A549 treated with AZD9567 at 1 μM for 4 hours (cell line): ENCODE data around the gene TM4SF5. TPM values are rescaled to one million over a fixed set of nuclear protein-coding genes. Genes with fewer than 3 reads are reported as not detected.

ENCODE experiments used
- total RNA-seq: library from RNA; stranded (reverse); fragments of 200-300 nt; extraction: Qiagen RNA extraction; gene quantifications from 5 replicates; pipeline ENCODE4 v1.2.3, GENCODE V29; 2022; ENCODE audit not compliant: insufficient read depth

Gene TM4SF5, protein sequence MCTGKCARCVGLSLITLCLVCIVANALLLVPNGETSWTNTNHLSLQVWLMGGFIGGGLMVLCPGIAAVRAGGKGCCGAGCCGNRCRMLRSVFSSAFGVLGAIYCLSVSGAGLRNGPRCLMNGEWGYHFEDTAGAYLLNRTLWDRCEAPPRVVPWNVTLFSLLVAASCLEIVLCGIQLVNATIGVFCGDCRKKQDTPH
- 0.58 to 0.88 TPM (median 0.65 TPM) in 4 of 5 replicates, not detected in the other for total RNA-seq

DNA sequence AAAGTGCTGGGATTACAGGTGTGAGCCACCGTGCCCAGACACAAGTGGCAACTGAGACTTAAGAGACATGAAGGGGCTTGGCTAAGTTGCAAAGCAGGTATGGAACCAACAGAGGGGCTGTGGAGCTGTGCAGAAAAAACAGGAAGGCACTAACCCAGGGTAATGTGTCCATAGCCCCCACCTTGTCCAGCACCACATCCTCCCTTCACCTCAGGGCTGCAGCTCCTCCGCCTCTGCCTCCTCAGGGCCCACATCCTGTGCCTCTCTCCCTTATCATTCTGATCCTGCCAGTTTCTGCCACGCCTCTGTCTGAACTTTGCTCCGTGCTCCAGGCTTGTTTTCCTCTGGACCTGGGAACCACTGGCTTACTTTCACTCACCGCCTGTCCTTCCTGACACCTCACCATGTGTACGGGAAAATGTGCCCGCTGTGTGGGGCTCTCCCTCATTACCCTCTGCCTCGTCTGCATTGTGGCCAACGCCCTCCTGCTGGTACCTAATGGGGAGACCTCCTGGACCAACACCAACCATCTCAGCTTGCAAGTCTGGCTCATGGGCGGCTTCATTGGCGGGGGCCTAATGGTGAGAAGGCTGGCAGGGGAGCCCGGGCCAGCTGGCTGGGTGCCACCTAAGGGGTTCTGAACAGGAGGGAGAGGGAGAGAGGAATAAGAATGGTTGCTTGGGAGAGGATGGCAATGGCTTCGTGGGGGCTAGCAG lies at the start of gene TM4SF5:
TM4SF5 (plus strand) TSS at position 368 of the 716 bp plus-strand sequence; CDS start at position 405, 37 bp downstream.

DNA sequence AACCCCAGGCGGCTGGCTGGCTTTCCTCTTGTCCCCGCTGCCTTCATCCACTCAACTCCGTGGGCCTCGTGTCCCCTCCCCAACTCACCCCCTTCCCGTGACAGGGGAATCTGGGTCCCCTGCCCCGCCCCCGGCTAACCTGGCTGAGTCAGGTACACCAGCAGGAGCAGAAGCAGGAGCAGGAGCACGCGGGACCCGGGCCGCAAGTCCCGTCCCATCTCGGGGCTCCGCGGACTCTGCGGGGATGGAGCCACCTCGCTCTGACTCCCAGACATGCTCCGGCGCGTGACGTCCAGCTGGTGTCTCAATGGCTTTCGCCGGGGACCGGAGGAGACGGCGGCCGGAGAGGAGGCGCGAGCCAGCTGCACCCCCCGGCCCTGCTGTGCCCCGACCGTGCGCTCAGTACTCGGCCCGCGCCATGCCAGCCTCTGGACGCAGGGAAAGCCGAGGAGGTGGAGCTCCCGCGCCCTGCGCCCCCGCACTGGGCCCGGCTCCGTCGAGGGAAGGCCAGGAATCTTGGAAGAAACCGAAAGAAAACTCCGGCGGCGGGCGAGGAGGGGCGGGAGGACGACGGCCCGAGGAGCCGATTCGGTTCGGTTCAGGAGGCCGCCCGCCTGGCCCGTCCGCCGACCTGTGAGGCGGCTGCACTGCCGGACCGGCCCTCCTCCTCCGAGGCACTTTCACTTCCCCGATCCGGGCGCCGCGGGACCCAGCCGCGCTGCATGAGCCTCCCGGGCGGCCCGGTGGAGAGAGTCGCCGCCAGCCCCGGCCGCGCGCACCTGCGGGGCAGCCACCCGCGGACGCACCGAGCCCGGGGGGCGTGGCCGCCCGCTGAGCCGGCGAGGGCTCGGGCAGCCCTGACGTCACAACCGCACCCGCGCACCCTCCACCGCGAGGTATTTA lies 32.3 kb upstream of the TM4SF5 start, which contains the start of the genes CXCL16 and ZMYND15:
CXCL16 (minus strand) TSS at position 807 of the 903 bp plus-strand sequence; CDS start at position 218, 589 bp downstream.
ZMYND15 (plus strand) TSS at position 712 of the 903 bp plus-strand sequence. CDS start 716 bp downstream, outside the sequence.

DNA sequence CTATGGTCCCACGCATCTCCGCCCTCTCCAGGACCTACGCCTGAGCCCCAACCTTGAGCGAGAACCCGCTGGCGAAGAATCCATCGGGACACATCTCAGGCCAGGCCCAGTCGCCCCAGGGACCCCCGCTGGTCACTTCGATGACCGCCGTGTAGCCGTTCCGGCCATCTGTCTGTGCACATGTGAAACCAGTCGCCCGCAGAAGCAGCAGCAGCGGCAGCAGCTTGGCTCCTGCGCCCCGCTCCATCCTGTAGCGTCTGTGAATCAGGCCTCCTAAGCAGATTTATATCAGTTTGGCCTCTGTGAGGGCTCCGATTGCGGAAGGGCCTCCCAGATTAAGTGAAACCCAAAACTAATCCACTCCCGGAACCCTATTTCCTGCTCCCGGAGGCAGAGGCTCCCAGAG lies 14.4 kb downstream of the TM4SF5 start, which contains the start of gene VMO1:
VMO1 (minus strand) TSS at position 259 of the 406 bp plus-strand sequence; CDS start at position 247, 12 bp downstream.

DNA sequence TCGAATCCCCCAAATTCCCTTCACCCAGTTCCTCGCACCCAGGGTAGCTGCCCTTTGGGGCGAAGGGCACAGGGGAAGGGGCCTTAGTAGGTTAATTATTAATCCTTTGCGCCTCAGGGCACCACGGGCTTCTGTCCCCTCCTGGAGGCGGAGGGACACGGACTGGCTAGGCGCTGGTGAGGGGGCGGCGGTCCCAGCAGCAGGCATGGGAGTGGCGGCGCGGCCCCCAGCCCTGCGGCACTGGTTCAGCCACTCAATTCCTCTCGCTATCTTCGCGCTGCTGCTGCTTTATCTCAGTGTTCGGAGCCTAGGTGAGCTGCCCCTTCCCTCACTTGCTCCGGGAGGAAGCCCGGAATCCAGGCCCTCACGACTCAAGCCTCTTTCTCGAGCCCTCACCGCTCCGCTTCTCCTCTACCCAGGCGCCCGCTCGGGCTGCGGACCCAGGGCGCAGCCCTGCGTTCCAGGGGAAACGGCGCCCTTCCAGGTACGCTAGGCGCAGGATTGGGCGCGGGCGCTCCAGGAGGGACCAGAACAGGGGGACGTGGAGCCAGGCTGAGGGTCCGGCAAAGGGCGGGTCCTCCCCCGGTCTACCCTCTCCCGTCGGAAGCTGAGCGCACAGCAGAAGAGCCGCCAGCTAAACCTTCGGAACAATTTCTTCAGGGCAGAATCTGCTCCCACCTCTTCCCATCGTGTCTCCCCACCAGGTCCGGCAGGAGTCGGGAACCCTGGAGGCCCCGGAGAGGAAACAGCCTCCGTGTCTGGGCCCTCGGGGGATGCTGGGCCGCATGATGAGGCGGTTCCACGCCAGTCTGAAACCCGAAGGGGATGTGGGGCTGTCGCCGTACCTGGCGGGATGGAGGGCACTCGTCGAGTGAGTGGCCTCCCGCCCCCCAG lies 17.4 kb downstream of the TM4SF5 start, which contains the start of gene GLTPD2:
GLTPD2 (plus strand) TSS at position 158 of the 894 bp plus-strand sequence; CDS start at position 206, 48 bp downstream.

DNA sequence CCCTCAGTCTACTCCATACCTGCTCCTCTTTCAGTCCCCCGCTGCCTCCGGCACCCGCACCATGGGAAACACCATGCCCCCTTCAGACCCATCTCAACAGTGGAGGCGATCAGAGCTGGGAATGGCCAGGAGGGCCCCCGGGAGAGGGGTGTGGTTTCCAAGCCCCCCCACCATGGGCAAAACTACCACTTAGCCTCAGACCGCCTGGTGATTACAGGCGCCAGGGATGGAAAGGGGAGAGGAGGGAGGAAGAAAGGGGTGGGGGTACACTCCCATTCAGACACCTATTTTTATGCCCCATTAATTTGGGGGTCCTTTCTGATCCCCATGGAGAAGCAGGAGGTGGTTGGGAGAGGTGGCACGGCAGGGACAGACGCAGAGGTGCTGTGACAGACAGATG lies 30.5 kb downstream of the TM4SF5 start, which contains the start of gene C17orf114:
C17orf114 (minus strand) TSS at position 101 of the 400 bp plus-strand sequence.

DNA sequence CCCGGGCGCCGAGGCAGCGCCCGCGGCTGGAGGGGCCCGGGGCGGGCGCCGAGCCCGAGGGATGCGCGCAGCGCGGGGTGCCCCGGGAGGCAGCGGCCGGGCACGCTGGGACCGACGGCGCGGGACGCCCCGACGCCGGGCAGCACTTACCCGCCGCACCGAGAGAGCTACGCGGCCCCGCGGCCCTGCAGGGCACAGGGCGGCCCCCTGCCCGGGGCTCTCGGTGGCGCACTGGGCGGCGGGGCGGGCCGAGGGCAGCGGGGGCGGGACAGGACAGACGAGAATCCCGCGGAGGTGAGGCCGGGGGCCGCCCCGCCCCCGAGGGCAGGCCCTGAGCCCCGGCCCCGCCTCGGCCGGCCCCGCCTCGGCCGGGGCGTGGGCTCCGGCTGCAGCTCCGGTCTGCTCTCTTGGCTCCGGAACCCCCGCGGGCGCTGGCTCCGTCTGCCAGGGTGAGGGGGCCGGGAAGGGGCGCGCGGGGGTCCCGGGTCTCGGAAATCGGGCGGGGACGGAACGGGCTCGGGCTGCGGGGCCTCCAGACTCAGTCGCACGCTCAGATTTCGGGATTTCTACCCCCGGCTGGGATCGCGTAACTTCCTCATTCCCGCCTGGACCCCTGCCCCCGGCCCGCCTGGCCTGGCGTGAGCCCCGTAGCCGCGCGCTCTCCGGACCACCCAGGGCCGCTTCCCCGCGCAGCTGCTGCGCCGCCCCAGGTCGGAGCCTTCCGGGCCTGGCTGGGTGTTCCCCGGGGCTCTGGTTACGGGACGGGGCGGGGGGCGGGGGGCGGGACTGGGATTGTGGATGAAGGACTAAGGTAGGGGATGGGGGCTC lies 35.3 kb downstream of the TM4SF5 start, which contains the start of gene PLD2:
PLD2 (plus strand) TSS at position 376 of the 828 bp plus-strand sequence. CDS start 621 bp downstream, outside the sequence.

Other genes with a start within 250 kb of the TM4SF5 start
- gene MYBBP1A, start 216.5 kb upstream of the TM4SF5 start, total RNA-seq, result 81.1 to 113 TPM (median 101 TPM) in 5 replicates
- not detected in 5 replicates for gene GGT6, start 211.3 kb upstream of the TM4SF5 start, total RNA-seq
- 0.25 to 0.81 TPM (median 0.39 TPM) in 4 of 5 replicates, not detected in the other for gene SMTNL2, start 187.4 kb upstream of the TM4SF5 start, total RNA-seq
- gene ALOX15, start 130.2 kb upstream of the TM4SF5 start, total RNA-seq, result 0.08 to 0.19 TPM (median 0.13 TPM) in 4 of 5 replicates, not detected in the other
- 66.9 to 82.2 TPM (median 76.2 TPM) in 5 replicates for gene PELP1, start 67.7 kb upstream of the TM4SF5 start, total RNA-seq
- gene ARRB2, start 61.3 kb upstream of the TM4SF5 start, total RNA-seq, result 37.0 to 64.2 TPM (median 54.1 TPM) in 5 replicates
- 41.9 to 56.7 TPM (median 44.4 TPM) in 5 replicates for gene MED11, start 40.5 kb upstream of the TM4SF5 start, total RNA-seq
- gene ZMYND15, start 32.1 kb upstream of the TM4SF5 start, total RNA-seq, result 0.38 to 0.73 TPM (median 0.53 TPM) in 4 of 5 replicates, not detected in the other
- gene CXCL16, start 32.0 kb upstream of the TM4SF5 start, total RNA-seq, result 10.4 to 19.0 TPM (median 15.7 TPM) in 5 replicates
- gene VMO1, start 14.5 kb downstream of the TM4SF5 start, total RNA-seq, result 0.85 to 1.4 TPM (median 0.92 TPM) in 4 of 5 replicates, not detected in the other
- 0.13 TPM in 1 of 5 replicates, not detected in the others for gene GLTPD2, start 17.1 kb downstream of the TM4SF5 start, total RNA-seq
- 404 to 505 TPM (median 496 TPM) in 5 replicates for gene PSMB6, start 24.3 kb downstream of the TM4SF5 start, total RNA-seq
- 16.4 to 29.9 TPM (median 27.4 TPM) in 5 replicates for gene PLD2, start 35.3 kb downstream of the TM4SF5 start, total RNA-seq
- gene MINK1, start 61.5 kb downstream of the TM4SF5 start, total RNA-seq, result 43.4 to 60.9 TPM (median 59.8 TPM) in 5 replicates
- 0.33 to 0.38 TPM (median 0.34 TPM) in 4 of 5 replicates, not detected in the other for gene C17orf107, start 127.7 kb downstream of the TM4SF5 start, total RNA-seq
- gene CHRNE, start 131.2 kb downstream of the TM4SF5 start, total RNA-seq, result 0.08 to 0.17 TPM (median 0.09 TPM) in 4 of 5 replicates, not detected in the other
- gene GP1BA, start 160.4 kb downstream of the TM4SF5 start, total RNA-seq, result not detected in 5 replicates
- gene SLC25A11, start 168.2 kb downstream of the TM4SF5 start, total RNA-seq, result 64.9 to 73.6 TPM (median 71.0 TPM) in 5 replicates
- 92.1 to 135 TPM (median 115 TPM) in 5 replicates for gene RNF167, start 168.4 kb downstream of the TM4SF5 start, total RNA-seq
- 1,940 to 2,758 TPM (median 2,664 TPM) in 5 replicates for gene PFN1, start 176.6 kb downstream of the TM4SF5 start, total RNA-seq
- gene ENO3, start 179.2 kb downstream of the TM4SF5 start, total RNA-seq, result 28.4 to 52.6 TPM (median 44.9 TPM) in 5 replicates
- gene SPAG7, start 195.9 kb downstream of the TM4SF5 start, total RNA-seq, result 61.2 to 77.6 TPM (median 74.1 TPM) in 5 replicates
- 25.4 to 37.2 TPM (median 33.9 TPM) in 5 replicates for gene CAMTA2, start 215.8 kb downstream of the TM4SF5 start, total RNA-seq
- gene INCA1, start 225.6 kb downstream of the TM4SF5 start, total RNA-seq, result 1.5 to 2.0 TPM (median 1.8 TPM) in 4 of 5 replicates, not detected in the other
- gene KIF1C, start 226.1 kb downstream of the TM4SF5 start, total RNA-seq, result 97.3 to 167 TPM (median 112 TPM) in 5 replicates